OCI-LY1 (cell line): ENCODE data around the gene CAD.

Experiments
- H2AFZ ChIP-seq: fragments of 200-600 bp; sonication (generic), shearing (Covaris generic); 2 replicates; pipeline ENCODE4 v1.6.0; 2014; ENCODE audit warnings: antibody characterized with exemption, mild to moderate bottlenecking, low read length
- H3F3A ChIP-seq: fragments of 200-600 bp; sonication (generic), shearing (Covaris generic); 2 replicates; pipeline ENCODE4 v1.6.0; 2014; ENCODE audit warnings: mild to moderate bottlenecking, antibody characterized with exemption, low read length, moderate library complexity; ENCODE audit not compliant: insufficient read depth
- H3K27ac ChIP-seq: fragments of 200-600 bp; sonication (generic); 2 replicates; pipeline ENCODE4 v1.5.1; 2014; ENCODE audit warnings: low read length, mixed run types, mild to moderate bottlenecking, low read depth; ENCODE audit not compliant: poor library complexity, severe bottlenecking
- H3K27me3 ChIP-seq: fragments of 200-600 bp; sonication (generic); 2 replicates; pipeline ENCODE4 v1.6.0; 2014; ENCODE audit warnings: antibody characterized with exemption, mild to moderate bottlenecking, low read length, moderate library complexity; ENCODE audit not compliant: insufficient read depth
- H3K36me3 ChIP-seq: fragments of 200-600 bp; sonication (generic); 2 replicates; pipeline ENCODE4 v1.6.1; 2014; ENCODE audit warnings: mild to moderate bottlenecking, antibody characterized with exemption, low read length, moderate library complexity, mixed read lengths; ENCODE audit not compliant: insufficient read depth
- H3K4me1 ChIP-seq: fragments of 200-600 bp; sonication (generic); 2 replicates; pipeline ENCODE4 v1.5.1; 2014; ENCODE audit warnings: mild to moderate bottlenecking, low read length, moderate library complexity; ENCODE audit not compliant: insufficient read depth, severe bottlenecking
- H3K4me2 ChIP-seq: fragments of 200-600 bp; sonication (generic), shearing (Covaris generic); 2 replicates; pipeline ENCODE4 v1.6.1; 2014; ENCODE audit warnings: low read length
- H3K4me3 ChIP-seq: fragments of 200-600 bp; sonication (generic); 2 replicates; pipeline ENCODE4 v1.5.1; 2014; ENCODE audit warnings: low read length, low read depth, mild to moderate bottlenecking, mixed read lengths; ENCODE audit not compliant: poor library complexity, severe bottlenecking
- H3K79me2 ChIP-seq: fragments of 200-600 bp; shearing (Covaris generic); 2 replicates; pipeline ENCODE4 v1.6.1; 2016; ENCODE audit warnings: mixed run types, low read length, mixed read lengths; ENCODE audit not compliant: insufficient read depth
- H3K9ac ChIP-seq: fragments of 200-600 bp; sonication (generic), shearing (Covaris generic); 2 replicates; pipeline ENCODE4 v1.6.1; 2014; ENCODE audit warnings: mild to moderate bottlenecking, low read length, mixed read lengths
- H3K9me2 ChIP-seq: fragments of 200-600 bp; sonication (generic), shearing (Covaris generic); 2 replicates; pipeline ENCODE4 v1.6.1; 2014; ENCODE audit warnings: low read depth, mild to moderate bottlenecking, low read length, mixed read lengths
- H3K9me3 ChIP-seq: fragments of 200-600 bp; shearing (Covaris generic); 2 replicates; pipeline ENCODE4 v1.6.1; 2014; ENCODE audit warnings: low read length, mixed read lengths
- H4K20me1 ChIP-seq: fragments of 200-600 bp; sonication (generic), shearing (Covaris generic); 2 replicates; pipeline ENCODE4 v1.6.0; 2016; ENCODE audit warnings: mild to moderate bottlenecking, low read length; ENCODE audit not compliant: insufficient read depth
- EZH2 ChIP-seq: fragments of 200-600 bp; sonication (generic), shearing (Covaris generic); IDR thresholded peaks from 2 replicates; pipeline ENCODE4 v1.8.0; 2017; ENCODE audit warnings: borderline replicate concordance, mixed run types, mild to moderate bottlenecking, antibody characterized with exemption, low read length, moderate library complexity, mixed read lengths
- TF ChIP-seq, protein P1 (sequence below): fragments of 200-600 bp; sonication (generic), shearing (Covaris generic); IDR thresholded peaks from 2 replicates; pipeline ENCODE4 v1.5.1; 2017; ENCODE audit warnings: mild to moderate bottlenecking, antibody characterized with exemption, low read length, moderate library complexity, mixed read lengths

CAD gene

DNA sequence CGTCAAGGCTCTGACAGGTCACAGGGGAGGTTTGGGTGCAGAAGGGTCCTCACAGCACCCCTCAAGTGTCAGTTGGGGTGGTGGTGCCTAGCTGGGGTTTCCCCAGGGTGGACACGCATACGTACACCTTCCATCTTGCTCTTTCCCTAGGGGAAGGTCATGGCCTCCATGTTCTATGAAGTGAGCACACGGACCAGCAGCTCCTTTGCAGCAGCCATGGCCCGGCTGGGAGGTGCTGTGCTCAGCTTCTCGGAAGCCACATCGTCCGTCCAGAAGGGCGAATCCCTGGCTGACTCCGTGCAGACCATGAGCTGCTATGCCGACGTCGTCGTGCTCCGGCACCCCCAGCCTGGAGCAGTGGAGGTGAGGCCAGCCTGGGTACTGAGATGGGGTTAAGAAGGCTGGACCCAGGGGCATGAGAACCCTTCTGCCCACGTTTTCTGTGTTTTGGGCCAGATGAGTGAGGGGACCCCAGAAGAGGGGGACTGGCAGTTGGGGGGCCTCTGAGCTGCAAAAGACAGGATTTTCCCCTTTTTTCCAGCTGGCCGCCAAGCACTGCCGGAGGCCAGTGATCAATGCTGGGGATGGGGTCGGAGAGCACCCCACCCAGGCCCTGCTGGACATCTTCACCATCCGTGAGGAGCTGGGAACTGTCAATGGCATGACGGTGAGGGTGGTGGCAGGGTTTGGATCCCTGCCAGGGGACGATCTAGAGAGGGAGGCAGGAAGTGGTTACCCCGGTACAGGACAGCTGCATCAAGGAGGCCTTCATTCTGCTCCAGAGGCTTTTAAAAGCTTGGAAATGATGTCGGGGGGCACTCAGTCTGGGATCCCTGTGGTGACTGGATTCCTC is 24.8 kb downstream of the CAD start:
- no peak overlapping the region for H3K4me3 ChIP-seq
- H3K9me3 ChIP-seq: no peaks in the 10 kb centered on the region
- no peaks in the 10 kb centered on the region for H3K79me2 ChIP-seq
- H3K9me2 ChIP-seq: no peaks in the 10 kb centered on the region
- no peaks in the 10 kb centered on the region for H4K20me1 ChIP-seq
- no peaks in the 10 kb centered on the region for H3F3A ChIP-seq
- no peak overlapping the region for H2AFZ ChIP-seq
- no peak overlapping the region for H3K4me2 ChIP-seq
- H3K27me3 ChIP-seq: no peaks in the 10 kb centered on the region
- H3K4me1 ChIP-seq: no peaks in the 10 kb centered on the region
- no peak for TF ChIP-seq EZH2
- TF ChIP-seq, protein P1, sequence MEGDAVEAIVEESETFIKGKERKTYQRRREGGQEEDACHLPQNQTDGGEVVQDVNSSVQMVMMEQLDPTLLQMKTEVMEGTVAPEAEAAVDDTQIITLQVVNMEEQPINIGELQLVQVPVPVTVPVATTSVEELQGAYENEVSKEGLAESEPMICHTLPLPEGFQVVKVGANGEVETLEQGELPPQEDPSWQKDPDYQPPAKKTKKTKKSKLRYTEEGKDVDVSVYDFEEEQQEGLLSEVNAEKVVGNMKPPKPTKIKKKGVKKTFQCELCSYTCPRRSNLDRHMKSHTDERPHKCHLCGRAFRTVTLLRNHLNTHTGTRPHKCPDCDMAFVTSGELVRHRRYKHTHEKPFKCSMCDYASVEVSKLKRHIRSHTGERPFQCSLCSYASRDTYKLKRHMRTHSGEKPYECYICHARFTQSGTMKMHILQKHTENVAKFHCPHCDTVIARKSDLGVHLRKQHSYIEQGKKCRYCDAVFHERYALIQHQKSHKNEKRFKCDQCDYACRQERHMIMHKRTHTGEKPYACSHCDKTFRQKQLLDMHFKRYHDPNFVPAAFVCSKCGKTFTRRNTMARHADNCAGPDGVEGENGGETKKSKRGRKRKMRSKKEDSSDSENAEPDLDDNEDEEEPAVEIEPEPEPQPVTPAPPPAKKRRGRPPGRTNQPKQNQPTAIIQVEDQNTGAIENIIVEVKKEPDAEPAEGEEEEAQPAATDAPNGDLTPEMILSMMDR: no peak
- H3K36me3 ChIP-seq: peaks cover 83% of the 10 kb centered on the region
- no peak overlapping the region for H3K27ac ChIP-seq
- no peak overlapping the region for H3K9ac ChIP-seq

- Histone ChIP-seq H3K27me3 (no peaks in the 10 kb centered on the region), H2AFZ (no peak overlapping the region), H3K9ac (no peak overlapping the region), H3K4me1 (no peaks in the 10 kb centered on the region), H3K27ac (no peak overlapping the region), H3K4me2 (no peak overlapping the region), H3K79me2 (no peaks in the 10 kb centered on the region), H3K9me3 (no peaks in the 10 kb centered on the region), H3K36me3 (peaks cover 77% of the 10 kb centered on the region), H3F3A (no peaks in the 10 kb centered on the region; the same call in 1 of the 2 replicates), H3K9me2 (no peaks in the 10 kb centered on the region), H4K20me1 (no peaks in the 10 kb centered on the region), H3K4me3 (no peak overlapping the region)
- TF ChIP-seq, protein P1: no peak
- no peak for TF ChIP-seq EZH2
Measured at GRCh38 chr2:27242614-27242951, 25.4 kb downstream of the CAD start.

DNA sequence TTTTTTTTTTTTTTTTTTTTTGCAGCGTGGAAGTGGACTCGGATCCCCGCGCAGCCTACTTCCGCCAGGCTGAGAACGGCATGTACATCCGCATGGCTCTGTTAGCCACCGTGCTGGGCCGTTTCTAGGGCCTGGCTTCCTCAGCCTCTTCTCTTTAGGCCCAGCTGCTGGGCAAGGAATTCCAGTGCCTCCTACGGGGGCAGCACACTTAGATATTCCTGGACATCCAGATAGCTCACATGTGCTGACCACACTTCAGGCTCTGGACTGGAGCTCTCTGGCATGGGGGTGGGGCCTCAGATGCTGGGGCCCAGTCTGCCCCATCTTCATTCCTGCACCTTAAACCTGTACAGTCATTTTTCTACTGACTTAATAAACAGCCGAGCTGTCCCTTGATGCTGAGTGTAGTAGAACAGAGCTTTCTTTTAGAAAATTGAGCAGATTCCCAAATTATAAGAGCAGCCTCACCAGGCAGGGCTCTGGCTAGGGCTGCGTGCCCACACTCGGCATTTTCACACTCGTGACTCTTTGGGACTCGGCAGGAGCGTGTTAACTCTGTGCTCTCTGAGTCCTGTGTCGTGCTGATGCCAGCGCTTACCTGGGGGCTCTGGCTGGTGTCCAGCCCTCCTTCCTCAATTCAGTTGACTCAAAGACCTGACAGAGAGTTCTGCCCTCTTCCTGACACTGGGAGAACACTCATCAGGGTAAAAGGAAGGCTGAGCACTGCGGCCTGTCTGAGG is 26.4 kb downstream of the CAD start:
- Histone ChIP-seq H3K79me2 (no peaks in the 10 kb centered on the region), H3F3A (no peaks in the 10 kb centered on the region; the same call in 1 of the 2 replicates), H3K4me2 (no peak overlapping the region), H3K4me3 (no peak overlapping the region), H3K27ac (no peak overlapping the region), H3K36me3 (peaks cover 67% of the 10 kb centered on the region), H4K20me1 (no peaks in the 10 kb centered on the region), H3K9ac (no peak overlapping the region), H3K9me2 (no peaks in the 10 kb centered on the region), H3K9me3 (no peaks in the 10 kb centered on the region), H3K4me1 (no peaks in the 10 kb centered on the region), H2AFZ (no peak overlapping the region), H3K27me3 (no peaks in the 10 kb centered on the region)
- TF ChIP-seq, protein P1: no peak
- no peak for TF ChIP-seq EZH2
